Neural cell (in vitro differentiated cells): Measurements from ENCODE around the gene DPYD. TPM values are rescaled to one million over a fixed set of nuclear protein-coding genes. Genes with fewer than 3 reads are reported as not detected.

Experiments
- H2AFZ ChIP-seq: fragments of 200-600, 300-800 bp; sonication (generic), shearing (Covaris generic); 2 replicates; pipeline ENCODE4 v1.6.0; 2014; ENCODE audit warnings: low read depth, mild to moderate bottlenecking, antibody characterized with exemption, low read length, moderate library complexity
- H3F3A ChIP-seq: fragments of 200-600 bp; shearing (Covaris generic); 2 replicates; pipeline ENCODE4 v1.6.1; 2016; ENCODE audit warnings: mild to moderate bottlenecking, moderate library complexity, mixed read lengths, antibody characterized with exemption, low read length; ENCODE audit not compliant: insufficient read depth, poor library complexity, severe bottlenecking
- H3K27ac ChIP-seq: fragments of 200-600, 300-800 bp; sonication (generic), shearing (Covaris generic); 2 replicates; pipeline ENCODE4 v1.5.1; 2014; ENCODE audit warnings: mild to moderate bottlenecking, low read length, moderate library complexity
- H3K27me3 ChIP-seq: fragments of 300-800, 200-600 bp; sonication (generic), shearing (Covaris generic); 2 replicates; pipeline ENCODE4 v1.6.0; 2014; ENCODE audit warnings: mild to moderate bottlenecking, low read depth, low read length, moderate library complexity; ENCODE audit not compliant: insufficient read depth
- H3K36me3 ChIP-seq: fragments of 300-800, 200-600 bp; sonication (generic), shearing (Covaris generic); 2 replicates; pipeline ENCODE4 v1.5.1; 2014; ENCODE audit warnings: mild to moderate bottlenecking, antibody characterized with exemption, low read length, moderate library complexity; ENCODE audit not compliant: insufficient read depth
- H3K4me2 ChIP-seq: fragments of 300-800, 200-600 bp; sonication (generic), shearing (Covaris generic); 2 replicates; pipeline ENCODE4 v1.6.0; 2014; ENCODE audit warnings: mild to moderate bottlenecking, low read length
- H3K4me3 ChIP-seq: fragments of 300-800, 200-600 bp; sonication (generic), shearing (Covaris generic); 2 replicates; pipeline ENCODE4 v1.5.1; 2014; ENCODE audit warnings: mild to moderate bottlenecking, low read length, moderate library complexity
- H3K79me2 ChIP-seq: fragments of 200-600 bp; shearing (Covaris generic); replicated peaks from 2 replicates; pipeline ENCODE4 v1.6.0; 2014; ENCODE audit warnings: mild to moderate bottlenecking, low read length, moderate library complexity; ENCODE audit not compliant: insufficient read depth
- H3K9ac ChIP-seq: fragments of 300-800, 200-600 bp; sonication (generic), shearing (Covaris generic); 2 replicates; pipeline ENCODE4 v1.6.1; 2016; ENCODE audit warnings: mild to moderate bottlenecking, low read length, mixed read lengths
- H3K9me2 ChIP-seq: fragments of 200-600 bp; shearing (Covaris generic); 2 replicates; pipeline ENCODE4 v1.6.1; 2016; ENCODE audit warnings: mild to moderate bottlenecking, low read length, mixed read lengths; ENCODE audit not compliant: insufficient read depth
- H3K9me3 ChIP-seq: fragments of 200-600, 300-800 bp; sonication (generic), shearing (Covaris generic); 2 replicates; pipeline ENCODE4 v1.6.1; 2016; ENCODE audit warnings: mild to moderate bottlenecking, mixed run types, low read length, moderate library complexity, mixed read lengths
- H4K20me1 ChIP-seq: fragments of 200-600 bp; shearing (Covaris generic); 2 replicates; pipeline ENCODE4 v1.6.1; 2016; ENCODE audit warnings: mild to moderate bottlenecking, mixed run types; ENCODE audit not compliant: insufficient read depth
- EP300 ChIP-seq: fragments of 450-650 bp; conservative IDR thresholded peaks from 2 replicates; pipeline ENCODE4 v1.6.1; 2014; ENCODE audit warnings: antibody characterized with exemption, mild to moderate bottlenecking, moderate library complexity; ENCODE audit not compliant: poor library complexity, severe bottlenecking
- EZH2 ChIP-seq: fragments of 200-600, 300-800 bp; shearing (Covaris generic), sonication (generic); IDR thresholded peaks from 2 replicates; pipeline ENCODE4 v1.6.1; 2014; ENCODE audit warnings: antibody characterized with exemption, low read length, borderline replicate concordance, mild to moderate bottlenecking; ENCODE audit not compliant: insufficient read depth, poor library complexity, severe bottlenecking
- MXI1 ChIP-seq: fragments of 450-650 bp; conservative IDR thresholded peaks from 2 replicates; pipeline ENCODE4 v1.6.1; 2014; ENCODE audit warnings: antibody characterized with exemption, mild to moderate bottlenecking; ENCODE audit not compliant: poor library complexity, severe bottlenecking
- POLR2AphosphoS5 ChIP-seq: IDR thresholded peaks from 2 replicates; pipeline ENCODE4 v1.6.1; 2012
- RAD21 ChIP-seq: fragments of 450-650 bp; conservative IDR thresholded peaks from 2 replicates; pipeline ENCODE4 v1.6.1; 2014; ENCODE audit warnings: antibody characterized with exemption, mild to moderate bottlenecking, moderate library complexity
- SMC3 ChIP-seq: fragments of 450-650 bp; conservative IDR thresholded peaks from 2 replicates; pipeline ENCODE4 v1.6.1; 2014; ENCODE audit warnings: antibody characterized with exemption, mild to moderate bottlenecking, moderate library complexity; ENCODE audit not compliant: poor library complexity
- TAF1 ChIP-seq: IDR thresholded peaks from 2 replicates; pipeline ENCODE4 v1.6.1; 2012; ENCODE audit warnings: low read depth
- polyA plus RNA-seq: library from polyadenylated mRNA; depleted of rRNA; stranded (reverse); fragments of >200 nt; gene quantifications from 2 replicates; pipeline ENCODE4 v1.2.3, GENCODE V29; 2014
- TF ChIP-seq, protein P1 (sequence below): IDR thresholded peaks from 2 replicates; pipeline ENCODE4 v1.6.1; 2012; ENCODE audit warnings: borderline replicate concordance
- TF ChIP-seq, protein P2 (sequence below): fragments of 450-650 bp; IDR thresholded peaks from 2 replicates; pipeline ENCODE4 v1.5.1; 2014; ENCODE audit warnings: antibody characterized with exemption, mild to moderate bottlenecking, moderate library complexity; ENCODE audit not compliant: poor library complexity, severe bottlenecking

The DPYD gene
- polyA plus RNA-seq, 1 donor from 2014 or later: 6.7 TPM

DNA sequence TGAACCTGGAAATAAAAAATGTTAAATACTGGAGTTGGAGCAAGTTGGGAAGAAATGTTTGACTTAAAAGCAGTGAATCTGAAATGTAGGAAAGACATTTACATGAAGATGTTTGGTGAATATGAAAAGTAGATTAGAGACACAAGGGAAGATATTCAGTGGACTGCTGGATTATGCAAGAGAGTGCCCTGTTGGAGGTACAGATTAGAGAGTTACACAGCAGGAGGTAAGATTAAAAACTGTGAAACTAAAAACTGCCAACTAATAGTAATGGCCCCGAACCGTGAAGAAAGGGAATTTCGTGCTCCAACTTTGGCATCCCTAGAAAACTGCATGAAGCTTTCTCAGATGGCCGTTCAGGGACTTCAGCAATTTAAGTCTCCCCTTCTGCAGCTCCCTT, 375.4 kb downstream of the DPYD start:
- no peaks in the 10 kb centered on the region for H3K36me3 ChIP-seq
- no peak overlapping the region for H2AFZ ChIP-seq
- H3K9me3 ChIP-seq: no peaks in the 10 kb centered on the region
- H3K4me3 ChIP-seq: no peak overlapping the region
- H3K79me2 ChIP-seq: no peaks in the 10 kb centered on the region
- H3K27me3 ChIP-seq: no peaks in the 10 kb centered on the region
- H3K9ac ChIP-seq: no peak overlapping the region
- H3K4me2 ChIP-seq: no peak overlapping the region
- TF ChIP-seq POLR2AphosphoS5 (no peak), EZH2 (no peak), SMC3 (no peak), EP300 (no peak), TAF1 (no peak), RAD21 (no peak), MXI1 (no peak)
- TF ChIP-seq, protein P1, sequence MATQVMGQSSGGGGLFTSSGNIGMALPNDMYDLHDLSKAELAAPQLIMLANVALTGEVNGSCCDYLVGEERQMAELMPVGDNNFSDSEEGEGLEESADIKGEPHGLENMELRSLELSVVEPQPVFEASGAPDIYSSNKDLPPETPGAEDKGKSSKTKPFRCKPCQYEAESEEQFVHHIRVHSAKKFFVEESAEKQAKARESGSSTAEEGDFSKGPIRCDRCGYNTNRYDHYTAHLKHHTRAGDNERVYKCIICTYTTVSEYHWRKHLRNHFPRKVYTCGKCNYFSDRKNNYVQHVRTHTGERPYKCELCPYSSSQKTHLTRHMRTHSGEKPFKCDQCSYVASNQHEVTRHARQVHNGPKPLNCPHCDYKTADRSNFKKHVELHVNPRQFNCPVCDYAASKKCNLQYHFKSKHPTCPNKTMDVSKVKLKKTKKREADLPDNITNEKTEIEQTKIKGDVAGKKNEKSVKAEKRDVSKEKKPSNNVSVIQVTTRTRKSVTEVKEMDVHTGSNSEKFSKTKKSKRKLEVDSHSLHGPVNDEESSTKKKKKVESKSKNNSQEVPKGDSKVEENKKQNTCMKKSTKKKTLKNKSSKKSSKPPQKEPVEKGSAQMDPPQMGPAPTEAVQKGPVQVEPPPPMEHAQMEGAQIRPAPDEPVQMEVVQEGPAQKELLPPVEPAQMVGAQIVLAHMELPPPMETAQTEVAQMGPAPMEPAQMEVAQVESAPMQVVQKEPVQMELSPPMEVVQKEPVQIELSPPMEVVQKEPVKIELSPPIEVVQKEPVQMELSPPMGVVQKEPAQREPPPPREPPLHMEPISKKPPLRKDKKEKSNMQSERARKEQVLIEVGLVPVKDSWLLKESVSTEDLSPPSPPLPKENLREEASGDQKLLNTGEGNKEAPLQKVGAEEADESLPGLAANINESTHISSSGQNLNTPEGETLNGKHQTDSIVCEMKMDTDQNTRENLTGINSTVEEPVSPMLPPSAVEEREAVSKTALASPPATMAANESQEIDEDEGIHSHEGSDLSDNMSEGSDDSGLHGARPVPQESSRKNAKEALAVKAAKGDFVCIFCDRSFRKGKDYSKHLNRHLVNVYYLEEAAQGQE: no peak
- TF ChIP-seq, protein P2, sequence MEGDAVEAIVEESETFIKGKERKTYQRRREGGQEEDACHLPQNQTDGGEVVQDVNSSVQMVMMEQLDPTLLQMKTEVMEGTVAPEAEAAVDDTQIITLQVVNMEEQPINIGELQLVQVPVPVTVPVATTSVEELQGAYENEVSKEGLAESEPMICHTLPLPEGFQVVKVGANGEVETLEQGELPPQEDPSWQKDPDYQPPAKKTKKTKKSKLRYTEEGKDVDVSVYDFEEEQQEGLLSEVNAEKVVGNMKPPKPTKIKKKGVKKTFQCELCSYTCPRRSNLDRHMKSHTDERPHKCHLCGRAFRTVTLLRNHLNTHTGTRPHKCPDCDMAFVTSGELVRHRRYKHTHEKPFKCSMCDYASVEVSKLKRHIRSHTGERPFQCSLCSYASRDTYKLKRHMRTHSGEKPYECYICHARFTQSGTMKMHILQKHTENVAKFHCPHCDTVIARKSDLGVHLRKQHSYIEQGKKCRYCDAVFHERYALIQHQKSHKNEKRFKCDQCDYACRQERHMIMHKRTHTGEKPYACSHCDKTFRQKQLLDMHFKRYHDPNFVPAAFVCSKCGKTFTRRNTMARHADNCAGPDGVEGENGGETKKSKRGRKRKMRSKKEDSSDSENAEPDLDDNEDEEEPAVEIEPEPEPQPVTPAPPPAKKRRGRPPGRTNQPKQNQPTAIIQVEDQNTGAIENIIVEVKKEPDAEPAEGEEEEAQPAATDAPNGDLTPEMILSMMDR: no peak
- H3F3A ChIP-seq: no peaks in the 10 kb centered on the region
- H3K9me2 ChIP-seq: no peaks in the 10 kb centered on the region
- no peak overlapping the region for H3K27ac ChIP-seq
- H4K20me1 ChIP-seq: no peaks in the 10 kb centered on the region

DNA sequence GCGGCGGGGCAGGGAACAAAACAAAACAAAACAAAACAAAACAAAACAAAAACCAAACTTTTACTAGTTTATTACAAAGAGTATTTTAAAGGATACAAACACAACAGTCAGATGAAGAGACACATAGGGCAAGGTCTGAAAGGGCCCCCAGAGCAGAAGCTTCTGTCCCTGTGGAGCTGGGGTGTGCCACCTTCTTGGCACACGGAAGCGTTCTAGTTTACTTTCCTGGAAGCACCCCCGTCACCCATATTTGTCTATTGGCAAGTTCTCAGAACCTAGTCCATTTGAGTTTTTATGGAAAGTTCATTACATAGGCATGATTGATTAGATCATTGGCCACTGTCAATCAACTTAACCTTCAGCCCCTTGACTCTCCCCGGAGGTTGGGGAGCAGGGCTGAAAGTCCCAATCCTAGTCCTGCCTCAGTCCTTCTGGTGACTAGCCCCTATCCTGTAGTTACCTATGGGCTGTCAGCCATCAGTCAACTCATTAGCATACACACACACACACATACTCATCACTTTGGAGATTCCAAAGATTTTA, 380.4 kb downstream of the DPYD start:
- H3K9ac ChIP-seq: no peak overlapping the region
- TF ChIP-seq, protein P2: no peak
- no peak for TF ChIP-seq EP300
- TF ChIP-seq POLR2AphosphoS5: no peak
- TF ChIP-seq RAD21: no peak
- TF ChIP-seq SMC3: no peak
- TF ChIP-seq TAF1: no peak
- TF ChIP-seq, protein P1: no peak
- TF ChIP-seq EZH2: no peak
- no peak for TF ChIP-seq MXI1
- no peaks in the 10 kb centered on the region for H3K36me3 ChIP-seq
- no peaks in the 10 kb centered on the region for H3K9me3 ChIP-seq
- no peak overlapping the region for H3K27ac ChIP-seq
- H3F3A ChIP-seq: no peaks in the 10 kb centered on the region
- H3K4me2 ChIP-seq: no peak overlapping the region
- H2AFZ ChIP-seq: no peak overlapping the region
- H4K20me1 ChIP-seq: no peaks in the 10 kb centered on the region
- no peaks in the 10 kb centered on the region for H3K27me3 ChIP-seq
- H3K4me3 ChIP-seq: no peak overlapping the region
- no peaks in the 10 kb centered on the region for H3K79me2 ChIP-seq
- no peaks in the 10 kb centered on the region for H3K9me2 ChIP-seq
